Tongue (tissue), 2 donors: Measurements from ENCODE around the gene TTC39C. TPM values are rescaled to one million over a fixed set of nuclear protein-coding genes. Genes with fewer than 3 reads are reported as not detected.
"Not testable (repeated sequence)": the region's sequence is repeated elsewhere in the genome, so short reads cannot be mapped to it uniquely, and the experiment has no call there.

ENCODE experiments used
- DNase-seq: peaks from one replicate; pipeline ENCODE4 v3.0.0-alpha.2; 2015
- total RNA-seq: library from RNA; depleted of rRNA; stranded (reverse); fragments of >200 nt; gene quantifications from one replicate; pipeline ENCODE4 v1.2.3, GENCODE V29; 2014

The TTC39C gene
- total RNA-seq, 1 donor from 2014 or later, result 15.7 TPM

DNA sequence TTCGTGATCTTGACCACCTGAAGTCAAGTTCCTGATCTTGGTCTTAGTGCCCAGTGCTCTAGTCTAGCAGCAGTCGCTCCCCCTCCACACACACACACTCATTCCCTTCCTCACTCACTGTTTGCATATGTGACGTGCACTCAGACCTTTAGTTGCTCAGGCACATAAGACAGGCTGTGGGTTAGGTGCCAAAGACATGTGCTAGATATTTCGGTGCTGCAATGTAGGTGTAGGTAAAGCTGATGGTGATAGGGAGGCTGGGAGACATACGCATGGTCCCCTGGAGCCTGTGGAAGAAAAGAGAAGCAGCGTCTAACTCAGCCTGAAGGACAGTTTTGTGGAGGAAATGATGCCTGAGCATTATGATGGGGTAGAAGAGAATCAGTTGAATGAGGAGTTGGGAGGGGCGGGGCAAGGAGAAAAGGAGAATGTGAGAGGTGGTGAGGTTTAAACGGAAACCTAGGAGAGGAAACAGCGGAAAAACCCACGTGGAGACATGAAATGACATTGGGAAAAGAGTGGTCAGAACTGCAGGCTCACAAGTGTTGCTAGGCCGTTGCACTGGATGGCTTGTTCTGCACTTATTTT lies 3.8 kb downstream of the TTC39C start:
- no peak for DNase-seq

DNA sequence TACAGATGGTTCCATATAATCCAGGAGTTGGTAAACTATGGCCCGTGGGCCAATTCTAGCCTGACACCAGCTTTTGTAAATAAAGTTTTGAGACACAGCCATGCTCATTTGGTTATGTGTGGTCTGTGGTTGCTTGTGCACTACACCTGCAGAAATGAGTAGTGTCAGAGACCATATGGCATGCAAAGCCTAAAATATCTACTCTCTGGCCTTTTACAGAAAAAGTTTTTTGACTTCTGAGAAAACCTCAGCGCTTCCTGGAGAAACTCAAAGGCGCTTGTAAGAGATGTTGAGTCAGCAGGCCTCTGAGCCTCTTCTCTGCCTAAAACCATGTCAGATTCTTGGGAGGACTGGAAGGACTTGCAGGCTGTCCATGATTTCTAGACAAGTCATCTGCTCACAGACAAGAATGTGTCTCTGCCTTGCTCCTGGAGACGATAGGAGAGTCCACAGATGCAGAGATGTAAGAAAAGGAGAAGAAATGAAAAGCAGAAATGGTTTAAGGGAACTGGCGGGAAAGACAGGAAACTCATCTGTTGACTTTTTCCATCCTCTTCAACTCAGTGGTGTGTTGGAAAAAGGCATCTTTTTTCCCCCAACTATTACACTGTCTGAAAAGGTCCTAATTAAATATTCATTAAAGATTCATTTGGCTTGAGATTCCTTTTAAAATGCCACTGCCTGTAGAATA lies 5.2 kb downstream of the TTC39C start:
- DNase-seq, result no peak

- DNase-seq, result no peak
Observed at GRCh38 chr18:24021505-24021904, 7.0 kb downstream of the TTC39C start.

GRCh38 chr18:24022161-24022560 lies 7.6 kb downstream of the TTC39C start:
- DNase-seq, result no peak

- DNase-seq, result peak; percentile 35
Observed at GRCh38 chr18:24023185-24023814, 8.7 kb downstream of the TTC39C start.

DNA sequence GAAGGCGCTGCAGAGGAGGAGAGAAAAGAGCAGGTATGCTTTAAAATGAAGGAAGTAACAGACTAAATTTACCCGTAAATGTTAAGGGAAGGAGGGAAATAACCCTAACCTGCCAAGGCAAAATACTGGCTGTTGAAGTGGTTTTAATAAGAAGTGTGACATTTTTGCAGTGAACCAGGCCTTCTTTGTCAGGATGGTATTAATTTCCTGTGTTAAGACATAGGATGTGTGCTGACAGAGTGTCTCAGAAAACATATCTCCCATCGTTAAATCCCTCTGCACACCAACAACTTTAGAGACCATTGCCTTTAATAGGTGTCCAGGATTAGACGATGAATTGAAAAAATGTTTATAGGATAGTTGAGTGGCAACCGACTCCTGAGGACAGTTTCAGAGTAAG lies 9.9 kb downstream of the TTC39C start:
- DNase-seq, result no peak

DNA sequence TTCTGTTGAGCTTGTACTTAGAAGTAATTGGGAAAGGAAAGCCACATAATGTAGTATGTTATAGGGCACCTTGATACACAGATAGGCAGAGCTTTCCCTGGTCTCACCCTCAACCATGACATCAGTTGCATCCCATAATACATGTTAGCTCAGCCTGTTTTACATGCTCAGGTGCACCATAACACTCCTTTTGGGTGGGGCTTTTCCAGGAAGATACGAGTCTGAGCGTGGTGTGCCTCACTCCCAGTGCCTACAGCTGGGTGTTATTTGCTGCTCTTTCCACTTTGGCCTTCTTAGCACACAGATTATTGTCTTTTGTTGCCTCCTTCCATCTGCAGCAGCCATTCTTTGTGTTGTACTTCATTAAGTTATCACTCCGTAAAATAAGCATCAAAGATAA lies 11.9 kb downstream of the TTC39C start:
- no peak for DNase-seq

GRCh38 chr18:24027156-24027827 lies 12.7 kb downstream of the TTC39C start:
- DNase-seq, result peak; percentile 15

- not testable (repeated sequence) for DNase-seq
Observed at GRCh38 chr18:24028946-24029345, 14.4 kb downstream of the TTC39C start.

DNA sequence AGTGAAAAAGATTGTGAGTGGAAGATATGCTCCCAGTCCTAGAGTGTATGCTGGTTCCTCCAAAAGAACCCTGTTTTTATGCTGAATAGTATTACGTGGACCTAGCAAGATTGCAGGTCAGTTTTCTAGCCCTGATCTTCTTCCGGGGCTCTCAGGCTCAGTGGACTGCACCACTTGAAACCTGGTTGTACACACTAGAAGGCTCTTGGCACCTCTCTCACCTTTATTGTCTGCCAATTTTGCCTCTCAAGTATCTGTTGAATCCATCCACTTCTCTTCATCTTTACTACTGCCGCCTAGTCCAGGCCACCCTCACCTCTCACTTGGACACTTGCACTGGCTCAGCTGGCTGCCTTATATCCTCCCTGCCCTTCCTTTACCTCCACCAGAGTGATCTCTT lies 16.8 kb downstream of the TTC39C start:
- no peak for DNase-seq

GRCh38 chr18:24031916-24032315 lies 17.4 kb downstream of the TTC39C start:
- no peak for DNase-seq

DNA sequence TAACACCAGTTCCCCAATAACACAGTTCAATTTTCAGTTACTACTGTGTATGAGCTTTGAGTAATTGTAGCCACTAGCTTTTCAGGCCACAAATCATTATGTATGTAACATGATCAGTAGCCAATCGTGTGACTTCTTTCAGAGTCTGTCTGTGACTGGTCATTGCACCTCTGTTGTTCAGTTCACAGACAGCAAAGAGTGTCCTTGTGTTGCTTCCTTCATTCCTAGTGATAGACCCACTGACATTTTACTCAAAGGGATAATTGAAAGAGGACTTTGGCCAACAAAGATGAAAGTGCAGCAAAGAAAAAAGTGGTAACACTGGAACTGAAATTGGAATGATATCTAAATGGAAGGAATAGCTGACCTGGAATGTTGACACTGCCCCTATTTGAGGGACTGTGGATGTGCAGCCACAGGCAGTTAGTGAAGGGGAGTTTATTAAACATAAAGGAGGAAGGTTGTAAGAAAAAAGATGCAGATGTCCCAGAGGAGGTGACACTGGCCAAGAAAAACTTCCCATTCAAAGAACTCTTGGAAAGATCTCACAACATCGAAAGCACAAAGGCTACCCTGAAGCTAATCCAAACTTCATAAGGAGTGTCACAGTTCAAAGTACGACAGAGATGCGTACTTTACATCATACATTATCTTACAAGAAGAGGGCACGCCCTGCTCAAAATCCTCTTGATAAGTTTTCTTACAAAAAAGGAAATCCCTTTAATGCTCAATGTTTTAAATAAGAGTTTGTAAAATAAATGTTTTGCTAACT lies 19.3 kb downstream of the TTC39C start:
- no peak for DNase-seq

GRCh38 chr18:24035316-24035715 lies 20.8 kb downstream of the TTC39C start:
- no peak for DNase-seq

- DNase-seq, result no peak
Observed at GRCh38 chr18:24039671-24040070, 25.1 kb downstream of the TTC39C start.

DNA sequence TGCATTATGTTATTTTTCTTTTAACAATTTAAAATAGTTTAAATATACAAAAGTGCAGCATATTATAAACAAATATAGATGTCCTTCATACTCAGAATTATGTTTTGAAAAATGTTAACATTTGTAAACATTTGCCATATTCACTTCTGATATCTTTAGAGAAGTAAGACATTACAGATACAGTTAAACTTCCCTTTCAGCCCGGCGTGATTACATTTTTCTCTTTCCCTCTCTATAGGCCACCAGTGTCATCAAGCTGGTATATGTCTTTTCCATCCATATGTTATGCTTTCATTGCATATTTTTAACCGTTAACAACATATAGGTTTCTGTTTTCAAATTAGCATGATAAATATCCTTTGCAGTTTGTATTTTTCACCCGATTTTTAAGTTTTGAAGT lies 27.1 kb downstream of the TTC39C start:
- no peak for DNase-seq

- no peak for DNase-seq
Observed at GRCh38 chr18:24043403-24043802, 28.8 kb downstream of the TTC39C start.

- no peak for DNase-seq
Observed at GRCh38 chr18:24048261-24048660, 33.7 kb downstream of the TTC39C start.

DNA sequence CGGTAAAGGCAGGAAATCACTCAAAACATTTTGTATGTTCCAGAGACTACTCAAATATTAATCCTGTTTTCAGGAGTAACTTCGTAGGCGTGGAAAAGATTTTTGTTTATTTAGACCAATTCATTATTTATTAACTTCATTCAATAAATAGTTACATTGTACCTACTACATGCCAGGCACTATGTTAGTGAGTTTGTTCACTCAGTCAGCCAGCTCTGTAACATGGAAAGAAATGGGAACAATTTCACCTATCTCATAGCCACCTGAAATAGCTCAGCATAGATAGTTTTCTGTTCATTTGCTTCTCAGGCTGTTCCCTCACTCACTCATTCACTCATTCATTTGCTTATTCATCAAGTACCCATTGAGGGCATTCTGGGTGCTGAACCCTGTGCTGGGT lies 34.6 kb downstream of the TTC39C start:
- no peak for DNase-seq

DNA sequence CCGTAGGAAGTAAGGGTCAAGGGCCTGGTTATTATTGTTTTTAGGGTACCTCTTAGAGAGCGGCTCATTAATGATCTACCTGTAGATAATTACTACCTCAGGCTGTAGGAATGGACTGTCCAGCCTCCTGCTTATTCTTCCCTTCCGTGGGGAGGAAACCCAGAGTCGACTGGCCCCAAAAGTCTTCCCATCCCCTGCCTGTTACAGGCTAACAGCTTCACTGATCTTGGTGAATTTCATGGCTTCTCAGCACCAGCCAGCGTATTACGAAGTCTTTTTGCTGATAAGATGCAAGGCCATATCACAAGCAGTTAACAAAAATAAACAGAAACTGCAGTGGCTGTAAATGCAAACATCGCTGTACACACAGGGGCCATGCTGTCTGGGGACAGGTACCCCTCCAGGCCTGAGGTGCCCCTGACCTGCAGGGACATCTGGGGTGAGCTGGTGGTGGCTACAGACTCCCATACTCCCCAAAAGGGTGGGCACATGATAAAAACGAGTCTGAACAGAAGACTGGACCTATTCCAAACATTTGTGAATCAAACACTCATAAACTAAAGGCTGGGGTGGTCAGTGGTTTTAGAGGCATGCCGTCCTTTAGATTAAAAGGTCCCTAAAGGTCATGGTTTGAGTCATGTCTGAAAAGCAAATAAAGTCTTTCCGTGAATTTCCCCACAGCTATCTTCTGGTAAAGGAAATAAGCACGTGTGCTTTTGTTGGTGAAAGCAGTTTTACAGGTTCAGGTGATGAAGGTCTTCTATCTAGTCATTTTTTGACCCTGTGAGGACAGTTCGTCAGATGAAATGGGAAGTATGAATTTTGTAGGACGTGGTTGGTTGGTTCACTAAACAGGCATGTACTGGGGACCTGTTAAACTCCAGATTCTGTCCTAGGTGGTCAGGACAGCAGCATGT lies 36.7 kb downstream of the TTC39C start:
- no peak for DNase-seq

DNA sequence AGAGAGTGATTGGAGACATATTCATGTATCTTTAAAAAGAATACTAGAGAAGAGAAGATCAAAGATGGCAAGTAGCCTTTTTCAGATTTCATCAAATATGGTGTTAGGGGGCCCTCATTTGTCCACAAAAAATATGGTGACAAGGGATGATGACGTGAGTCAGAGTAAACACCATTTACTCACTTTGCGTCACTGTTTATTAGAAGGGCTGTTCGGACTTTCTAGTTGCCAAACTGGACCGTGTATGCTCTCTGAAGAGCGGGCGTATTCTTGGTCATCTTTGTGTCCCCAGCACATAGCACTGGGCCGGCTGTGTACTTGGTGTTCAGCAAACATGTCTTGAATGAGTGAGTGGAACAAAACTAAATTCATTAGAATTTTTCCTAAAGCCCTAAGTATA lies 37.5 kb downstream of the TTC39C start:
- DNase-seq, result no peak

DNA sequence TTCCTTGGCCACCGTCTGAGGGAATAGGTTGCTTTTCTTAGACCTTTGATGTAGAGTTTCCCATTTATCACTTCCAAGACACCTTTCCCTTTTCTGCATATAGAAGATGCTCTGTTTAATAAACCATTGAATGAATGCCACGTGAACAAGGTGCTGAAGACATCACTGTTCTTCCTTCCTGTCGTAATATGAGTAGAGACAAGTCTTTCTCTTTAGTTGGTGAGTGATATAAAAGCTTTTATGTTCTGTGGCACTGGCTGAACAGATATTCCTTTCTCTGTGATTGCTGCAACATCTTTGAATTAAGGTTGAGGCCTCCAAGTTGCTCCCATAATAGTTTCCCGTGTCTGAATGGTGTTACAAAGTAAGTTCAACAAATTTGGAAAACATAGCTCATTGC lies 38.7 kb downstream of the TTC39C start:
- DNase-seq, result no peak
